ENCODE results near the gene ANKRA2.

DNA sequence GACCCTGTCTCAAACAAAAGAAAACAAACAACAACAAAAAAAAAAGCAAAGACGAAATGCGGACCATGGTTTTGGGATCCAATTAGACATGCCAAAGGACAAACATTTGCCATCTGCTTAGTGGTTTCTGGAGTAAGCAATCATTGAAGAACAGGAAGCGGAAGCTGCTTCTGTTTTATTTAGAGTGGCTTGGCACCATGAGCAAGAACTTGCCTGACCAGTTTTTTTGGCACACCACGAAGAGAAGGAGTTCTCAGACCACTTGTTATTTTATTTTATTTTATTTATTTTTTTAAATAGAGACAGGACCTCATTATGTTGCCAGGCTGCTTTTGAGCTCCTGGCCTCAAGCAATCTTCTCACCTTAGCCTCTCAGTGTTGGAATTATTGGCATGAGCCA, 50.2 kb downstream of the ANKRA2 start:
- TF ChIP-seq, protein P1, sequence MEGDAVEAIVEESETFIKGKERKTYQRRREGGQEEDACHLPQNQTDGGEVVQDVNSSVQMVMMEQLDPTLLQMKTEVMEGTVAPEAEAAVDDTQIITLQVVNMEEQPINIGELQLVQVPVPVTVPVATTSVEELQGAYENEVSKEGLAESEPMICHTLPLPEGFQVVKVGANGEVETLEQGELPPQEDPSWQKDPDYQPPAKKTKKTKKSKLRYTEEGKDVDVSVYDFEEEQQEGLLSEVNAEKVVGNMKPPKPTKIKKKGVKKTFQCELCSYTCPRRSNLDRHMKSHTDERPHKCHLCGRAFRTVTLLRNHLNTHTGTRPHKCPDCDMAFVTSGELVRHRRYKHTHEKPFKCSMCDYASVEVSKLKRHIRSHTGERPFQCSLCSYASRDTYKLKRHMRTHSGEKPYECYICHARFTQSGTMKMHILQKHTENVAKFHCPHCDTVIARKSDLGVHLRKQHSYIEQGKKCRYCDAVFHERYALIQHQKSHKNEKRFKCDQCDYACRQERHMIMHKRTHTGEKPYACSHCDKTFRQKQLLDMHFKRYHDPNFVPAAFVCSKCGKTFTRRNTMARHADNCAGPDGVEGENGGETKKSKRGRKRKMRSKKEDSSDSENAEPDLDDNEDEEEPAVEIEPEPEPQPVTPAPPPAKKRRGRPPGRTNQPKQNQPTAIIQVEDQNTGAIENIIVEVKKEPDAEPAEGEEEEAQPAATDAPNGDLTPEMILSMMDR (IDR thresholded peaks at IDR 0.05 in 8 of 11, conservative IDR thresholded peaks at IDR 0.05 in 3 of 11) = no peak
- TF ChIP-seq POLR2A (IDR thresholded peaks at IDR 0.05) = no peak
- no peak for TF ChIP-seq POLR2AphosphoS5 (IDR thresholded peaks at IDR 0.05)

Data from spleen (tissue), 7 donors.